ENCODE results near the gene PCDHGB6.

Gene PCDHGB6

DNA sequence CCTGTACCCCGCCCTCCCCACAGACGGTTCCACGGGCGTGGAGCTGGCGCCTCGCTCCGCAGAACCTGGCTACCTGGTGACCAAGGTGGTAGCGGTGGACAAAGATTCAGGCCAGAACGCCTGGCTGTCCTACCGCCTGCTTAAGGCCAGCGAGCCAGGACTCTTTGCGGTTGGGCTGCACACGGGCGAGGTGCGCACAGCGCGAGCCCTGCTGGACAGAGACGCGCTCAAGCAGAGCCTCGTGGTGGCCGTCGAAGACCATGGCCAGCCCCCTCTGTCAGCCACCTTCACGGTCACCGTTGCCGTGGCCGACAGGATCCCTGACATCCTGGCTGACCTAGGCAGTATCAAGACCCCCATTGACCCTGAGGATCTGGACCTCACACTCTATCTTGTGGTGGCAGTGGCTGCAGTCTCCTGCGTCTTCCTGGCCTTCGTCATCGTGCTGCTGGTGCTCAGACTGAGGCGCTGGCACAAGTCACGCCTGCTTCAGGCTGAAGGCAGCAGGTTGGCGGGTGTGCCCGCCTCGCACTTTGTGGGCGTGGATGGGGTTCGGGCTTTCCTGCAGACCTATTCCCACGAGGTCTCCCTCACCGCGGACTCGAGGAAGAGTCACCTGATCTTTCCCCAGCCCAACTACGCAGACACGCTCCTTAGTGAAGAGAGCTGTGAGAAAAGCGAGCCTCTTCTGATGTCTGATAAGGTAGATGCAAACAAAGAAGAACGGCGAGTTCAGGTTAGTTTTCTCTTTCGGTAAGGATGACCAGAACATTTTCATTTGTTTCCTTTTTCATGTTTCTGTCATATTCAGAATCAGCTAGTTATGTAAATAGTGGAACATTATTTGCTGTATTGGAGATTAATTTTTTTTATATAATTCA is 41.6 kb upstream of the PCDHGB6 start:
- no peak overlapping the region for H2BK15ac ChIP-seq (replicated peaks; ENCODE audit: low read depth)
- H2BK120ac ChIP-seq (ENCODE audit: low read depth, low read length): no peak overlapping the region
- H4K5ac ChIP-seq (ENCODE audit: low read length): no peak overlapping the region
- no peaks in the 10 kb centered on the region for H3K79me2 ChIP-seq (ENCODE audit: control insufficient read depth, insufficient read depth, low read length)
- no peaks in the 10 kb centered on the region for H3K79me1 ChIP-seq (ENCODE audit: low read length)
- no peak overlapping the region for H3K23ac ChIP-seq (ENCODE audit: low read length)
- no peaks in the 10 kb centered on the region for H3K4me1 ChIP-seq (ENCODE audit: control insufficient read depth, low read depth, low read length)
- H3K18ac ChIP-seq (ENCODE audit: low read length): no peak overlapping the region
- H2AK5ac ChIP-seq (ENCODE audit: low read length): no peak overlapping the region
- DNase-seq: no peak
- H3K56ac ChIP-seq (ENCODE audit: low read length): no peak overlapping the region
- H3K9ac ChIP-seq (ENCODE audit: low read length): no peak overlapping the region
- no CpG with 5 or more reads among the region's 46 CpGs for WGBS (ENCODE audit: extremely low coverage, insufficient coverage, low lambda C conversion rate)
- H3K4me3 ChIP-seq (ENCODE audit: low read length): no peak overlapping the region
- H3K4ac ChIP-seq (ENCODE audit: low read depth, low read length): no peak overlapping the region
- H3K27me3 ChIP-seq (ENCODE audit: insufficient read depth, low read length, poor library complexity): no peaks in the 10 kb centered on the region
- H3K27ac ChIP-seq (ENCODE audit: low read depth, low read length): no peak overlapping the region
- no peak overlapping the region for H3K4me2 ChIP-seq (ENCODE audit: low read length)
- no peak overlapping the region for H4K8ac ChIP-seq (ENCODE audit: low read depth, low read length)
- no peak overlapping the region for H2BK5ac ChIP-seq (ENCODE audit: low read length)
- H3K36me3 ChIP-seq (ENCODE audit: control insufficient read depth, insufficient read depth, low read length): no peaks in the 10 kb centered on the region

GRCh38 chr5:141369994-141370848 is 37.6 kb upstream of the PCDHGB6 start, which contains the start of gene PCDHGB3:
PCDHGB3 (plus strand) TSS chr5:141370242; CDS start chr5:141370395, 153 bp downstream.
- Histone ChIP-seq H2BK15ac (replicated peaks; ENCODE audit: low read depth) (no peak within 1 kb of the TSS), H2BK5ac (ENCODE audit: low read length) (no peak within 1 kb of the TSS), H3K18ac (ENCODE audit: low read length) (no peak within 1 kb of the TSS), H3K56ac (ENCODE audit: low read length) (no peak within 1 kb of the TSS), H4K5ac (ENCODE audit: low read length) (no peak within 1 kb of the TSS), H3K27ac (ENCODE audit: low read depth, low read length) (no peak within 1 kb of the TSS), H3K4me2 (ENCODE audit: low read length) (no peak within 1 kb of the TSS), H2BK120ac (ENCODE audit: low read depth, low read length) (no peak within 1 kb of the TSS), H3K36me3 (ENCODE audit: control insufficient read depth, insufficient read depth, low read length) (no peaks in the 10 kb centered on the region), H4K8ac (ENCODE audit: low read depth, low read length) (no peak within 1 kb of the TSS), H3K27me3 (ENCODE audit: insufficient read depth, low read length, poor library complexity) (no peaks in the 10 kb centered on the region), H3K4ac (ENCODE audit: low read depth, low read length) (no peak within 1 kb of the TSS), H3K4me1 (ENCODE audit: control insufficient read depth, low read depth, low read length) (no peaks in the 10 kb centered on the region), H2AK5ac (ENCODE audit: low read length) (no peak within 1 kb of the TSS), H3K23ac (ENCODE audit: low read length) (no peak within 1 kb of the TSS), H3K79me2 (ENCODE audit: control insufficient read depth, insufficient read depth, low read length) (no peaks in the 10 kb centered on the region), H3K9ac (ENCODE audit: low read length) (no peak within 1 kb of the TSS), H3K4me3 (ENCODE audit: low read length) (no peak within 1 kb of the TSS), H3K79me1 (ENCODE audit: low read length) (no peaks in the 10 kb centered on the region)
- WGBS (ENCODE audit: extremely low coverage, insufficient coverage, low lambda C conversion rate): no CpG with 5 or more reads among the region's 32 CpGs
- no peak for DNase-seq

DNA sequence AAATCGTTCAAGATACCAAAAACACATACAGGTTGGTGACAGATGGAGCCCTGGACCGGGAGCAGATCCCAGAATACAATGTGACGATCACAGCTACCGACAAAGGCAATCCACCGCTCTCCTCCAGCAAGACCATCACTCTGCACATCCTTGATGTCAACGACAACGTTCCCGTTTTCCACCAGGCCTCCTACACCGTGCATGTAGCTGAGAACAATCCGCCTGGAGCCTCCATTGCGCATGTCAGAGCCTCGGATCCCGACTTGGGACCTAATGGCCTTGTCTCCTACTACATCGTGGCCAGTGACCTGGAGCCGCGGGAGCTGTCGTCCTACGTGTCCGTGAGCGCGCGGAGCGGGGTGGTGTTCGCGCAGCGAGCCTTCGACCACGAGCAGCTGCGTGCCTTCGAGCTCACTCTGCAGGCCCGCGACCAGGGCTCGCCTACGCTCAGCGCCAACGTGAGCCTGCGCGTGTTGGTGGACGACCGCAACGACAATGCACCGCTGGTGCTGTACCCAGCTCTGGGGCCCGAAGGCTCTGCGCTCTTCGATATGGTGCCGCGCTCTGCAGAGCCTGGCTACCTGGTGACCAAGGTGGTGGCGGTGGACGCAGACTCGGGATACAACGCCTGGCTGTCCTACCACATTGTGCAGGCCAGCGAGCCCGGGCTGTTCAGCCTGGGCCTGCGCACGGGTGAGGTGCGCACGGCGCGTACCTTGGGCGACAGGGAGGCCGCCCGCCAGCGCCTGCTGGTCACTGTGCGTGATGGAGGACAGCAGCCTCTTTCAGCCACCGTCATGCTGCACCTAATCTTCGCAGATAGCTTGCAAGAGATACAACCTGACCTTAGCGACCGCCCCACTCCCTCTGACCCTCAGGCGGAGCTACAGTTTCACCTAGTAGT is 36.0 kb upstream of the PCDHGB6 start:
- Histone ChIP-seq H3K18ac (ENCODE audit: low read length) (no peak overlapping the region), H2BK5ac (ENCODE audit: low read length) (no peak overlapping the region), H3K4me3 (ENCODE audit: low read length) (no peak overlapping the region), H3K27me3 (ENCODE audit: insufficient read depth, low read length, poor library complexity) (no peaks in the 10 kb centered on the region), H2AK5ac (ENCODE audit: low read length) (no peak overlapping the region), H3K4ac (ENCODE audit: low read depth, low read length) (no peak overlapping the region), H4K5ac (ENCODE audit: low read length) (no peak overlapping the region), H3K4me1 (ENCODE audit: control insufficient read depth, low read depth, low read length) (no peaks in the 10 kb centered on the region), H3K9ac (ENCODE audit: low read length) (no peak overlapping the region), H2BK15ac (replicated peaks; ENCODE audit: low read depth) (no peak overlapping the region), H3K56ac (ENCODE audit: low read length) (no peak overlapping the region), H3K36me3 (ENCODE audit: control insufficient read depth, insufficient read depth, low read length) (no peaks in the 10 kb centered on the region), H3K27ac (ENCODE audit: low read depth, low read length) (no peak overlapping the region), H3K79me1 (ENCODE audit: low read length) (no peaks in the 10 kb centered on the region), H3K23ac (ENCODE audit: low read length) (no peak overlapping the region), H3K4me2 (ENCODE audit: low read length) (no peak overlapping the region), H3K79me2 (ENCODE audit: control insufficient read depth, insufficient read depth, low read length) (no peaks in the 10 kb centered on the region), H4K8ac (ENCODE audit: low read depth, low read length) (no peak overlapping the region), H2BK120ac (ENCODE audit: low read depth, low read length) (no peak overlapping the region)
- no CpG with 5 or more reads among the region's 69 CpGs for WGBS (ENCODE audit: extremely low coverage, insufficient coverage, low lambda C conversion rate)
- DNase-seq: no peak

GRCh38 chr5:141373673-141374317 is 34.0 kb upstream of the PCDHGB6 start, which contains the start of gene PCDHGA6:
PCDHGA6 (plus strand) TSS chr5:141373891; CDS start chr5:141374084, 193 bp downstream.
- Histone ChIP-seq H2BK15ac (replicated peaks; ENCODE audit: low read depth) (no peak within 1 kb of the TSS), H3K27me3 (ENCODE audit: insufficient read depth, low read length, poor library complexity) (no peaks in the 10 kb centered on the region), H3K79me1 (ENCODE audit: low read length) (no peaks in the 10 kb centered on the region), H3K4me3 (ENCODE audit: low read length) (no peak within 1 kb of the TSS), H3K4ac (ENCODE audit: low read depth, low read length) (no peak within 1 kb of the TSS), H4K8ac (ENCODE audit: low read depth, low read length) (no peak within 1 kb of the TSS), H2BK5ac (ENCODE audit: low read length) (no peak within 1 kb of the TSS), H3K27ac (ENCODE audit: low read depth, low read length) (no peak within 1 kb of the TSS), H3K79me2 (ENCODE audit: control insufficient read depth, insufficient read depth, low read length) (no peaks in the 10 kb centered on the region), H3K23ac (ENCODE audit: low read length) (no peak within 1 kb of the TSS), H3K18ac (ENCODE audit: low read length) (no peak within 1 kb of the TSS), H4K5ac (ENCODE audit: low read length) (no peak within 1 kb of the TSS), H3K4me2 (ENCODE audit: low read length) (no peak within 1 kb of the TSS), H2BK120ac (ENCODE audit: low read depth, low read length) (no peak within 1 kb of the TSS), H2AK5ac (ENCODE audit: low read length) (no peak within 1 kb of the TSS), H3K4me1 (ENCODE audit: control insufficient read depth, low read depth, low read length) (no peaks in the 10 kb centered on the region), H3K56ac (ENCODE audit: low read length) (no peak within 1 kb of the TSS), H3K9ac (ENCODE audit: low read length) (no peak within 1 kb of the TSS), H3K36me3 (ENCODE audit: control insufficient read depth, insufficient read depth, low read length) (no peaks in the 10 kb centered on the region)
- DNase-seq: no peak
- WGBS (ENCODE audit: extremely low coverage, insufficient coverage, low lambda C conversion rate): no CpG with 5 or more reads among the region's 27 CpGs

DNA sequence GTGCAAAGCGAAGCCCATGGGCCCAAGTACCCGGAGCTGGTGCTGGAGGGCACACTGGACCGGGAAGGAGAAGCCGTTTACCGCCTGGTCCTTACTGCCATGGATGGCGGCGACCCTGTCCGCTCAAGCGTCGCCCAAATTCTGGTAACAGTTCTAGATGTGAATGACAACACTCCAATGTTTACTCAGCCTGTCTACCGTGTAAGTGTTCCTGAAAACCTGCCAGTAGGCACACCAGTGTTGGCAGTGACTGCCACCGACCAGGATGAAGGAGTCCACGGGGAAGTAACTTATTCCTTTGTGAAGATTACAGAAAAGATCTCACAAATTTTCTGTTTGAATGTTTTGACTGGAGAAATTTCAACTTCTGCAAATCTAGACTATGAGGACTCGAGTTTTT is 33.2 kb upstream of the PCDHGB6 start:
- H4K5ac ChIP-seq (ENCODE audit: low read length): no peak overlapping the region
- no peak overlapping the region for H4K8ac ChIP-seq (ENCODE audit: low read depth, low read length)
- H3K27me3 ChIP-seq (ENCODE audit: insufficient read depth, low read length, poor library complexity): no peaks in the 10 kb centered on the region
- H3K18ac ChIP-seq (ENCODE audit: low read length): no peak overlapping the region
- no peak overlapping the region for H2BK15ac ChIP-seq (replicated peaks; ENCODE audit: low read depth)
- H3K4me2 ChIP-seq (ENCODE audit: low read length): no peak overlapping the region
- no peak overlapping the region for H2BK120ac ChIP-seq (ENCODE audit: low read depth, low read length)
- no peak overlapping the region for H3K56ac ChIP-seq (ENCODE audit: low read length)
- H3K4me1 ChIP-seq (ENCODE audit: control insufficient read depth, low read depth, low read length): no peaks in the 10 kb centered on the region
- H3K4me3 ChIP-seq (ENCODE audit: low read length): no peak overlapping the region
- H3K23ac ChIP-seq (ENCODE audit: low read length): no peak overlapping the region
- DNase-seq: no peak
- no peaks in the 10 kb centered on the region for H3K79me1 ChIP-seq (ENCODE audit: low read length)
- no CpG with 5 or more reads among the region's 14 CpGs for WGBS (ENCODE audit: extremely low coverage, insufficient coverage, low lambda C conversion rate)
- no peaks in the 10 kb centered on the region for H3K36me3 ChIP-seq (ENCODE audit: control insufficient read depth, insufficient read depth, low read length)
- H2BK5ac ChIP-seq (ENCODE audit: low read length): no peak overlapping the region
- no peak overlapping the region for H3K27ac ChIP-seq (ENCODE audit: low read depth, low read length)
- H2AK5ac ChIP-seq (ENCODE audit: low read length): no peak overlapping the region
- no peak overlapping the region for H3K9ac ChIP-seq (ENCODE audit: low read length)
- no peak overlapping the region for H3K4ac ChIP-seq (ENCODE audit: low read depth, low read length)
- no peaks in the 10 kb centered on the region for H3K79me2 ChIP-seq (ENCODE audit: control insufficient read depth, insufficient read depth, low read length)

Data from mesendoderm (in vitro differentiated cells).